Adipocyte (in vitro differentiated cells): ENCODE measurements around the gene ITM2C.

ENCODE experiments used
- DNase-seq: peaks from one replicate; pipeline ENCODE4 v3.0.0-alpha.2; 2015; ENCODE audit warnings: low read depth
- H3K27me3 ChIP-seq: replicated peaks from 2 replicates; pipeline ENCODE4 v1.7.0; 2013; ENCODE audit warnings: mild to moderate bottlenecking, low read length, moderate library complexity; ENCODE audit not compliant: control insufficient read depth, insufficient read depth
- H3K36me3 ChIP-seq: 2 replicates; pipeline ENCODE4 v1.7.0; 2013; ENCODE audit warnings: low read length, mild to moderate bottlenecking, moderate library complexity; ENCODE audit not compliant: control insufficient read depth, insufficient read depth, severe bottlenecking
- H3K4me1 ChIP-seq: 2 replicates; pipeline ENCODE4 v1.7.0; 2013; ENCODE audit warnings: mild to moderate bottlenecking, low read length, moderate library complexity; ENCODE audit not compliant: control insufficient read depth, insufficient read depth
- H3K4me3 ChIP-seq: 2 replicates; pipeline ENCODE4 v1.7.0; 2013; ENCODE audit warnings: mild to moderate bottlenecking, low read length, moderate library complexity
- H3K9ac ChIP-seq: 2 replicates; pipeline ENCODE4 v1.7.0; 2013; ENCODE audit warnings: mild to moderate bottlenecking, low read length, moderate library complexity
- H3K9me3 ChIP-seq: 2 replicates; pipeline ENCODE4 v1.7.0; 2013; ENCODE audit warnings: mild to moderate bottlenecking, low read length, moderate library complexity; ENCODE audit not compliant: control insufficient read depth

ITM2C gene

DNA sequence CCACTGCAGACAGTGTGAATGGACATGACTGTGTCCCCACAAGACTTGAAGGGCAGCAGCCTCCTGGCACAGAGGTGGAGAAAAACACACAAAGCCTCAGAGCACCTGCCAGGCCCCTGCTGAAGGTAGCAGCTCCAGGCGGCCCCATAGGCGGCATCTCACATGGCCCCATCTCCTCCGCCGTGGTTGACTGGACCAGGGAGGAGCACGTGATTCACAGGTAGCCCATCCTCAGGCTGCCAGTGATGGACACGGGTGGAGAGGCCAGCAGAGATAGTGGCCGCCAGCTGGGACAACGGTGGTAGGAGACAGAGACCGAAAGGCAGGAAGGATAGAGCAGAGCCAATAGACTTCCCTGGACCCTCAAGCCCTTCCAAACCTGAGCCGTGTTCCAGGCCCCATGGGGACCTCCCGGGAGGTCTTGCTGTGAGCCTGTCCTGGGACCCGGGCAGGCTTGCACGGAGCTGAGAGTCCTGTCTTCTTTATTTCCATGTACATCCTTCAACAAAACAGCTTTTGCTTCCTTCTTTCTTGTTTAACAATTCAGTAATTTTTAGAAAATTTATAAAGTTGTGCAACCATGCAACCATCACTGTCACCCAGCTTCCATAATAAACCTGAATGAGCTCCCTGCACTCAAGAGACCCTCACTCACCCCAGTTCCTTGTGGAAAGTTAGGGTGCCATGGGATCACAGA, 33.4 kb downstream of the ITM2C start:
- H3K9me3 ChIP-seq, result no peaks in the 10 kb centered on the region
- no peak overlapping the region for H3K4me3 ChIP-seq
- no peak for DNase-seq
- no peaks in the 10 kb centered on the region for H3K4me1 ChIP-seq
- H3K9ac ChIP-seq, result no peak overlapping the region
- H3K36me3 ChIP-seq, result no peaks in the 10 kb centered on the region
- peaks cover 69% of the 10 kb centered on the region for H3K27me3 ChIP-seq

GRCh38 chr2:230898713-230899091, 34.0 kb downstream of the ITM2C start:
- Histone ChIP-seq H3K9me3 (no peaks in the 10 kb centered on the region), H3K4me3 (no peak overlapping the region), H3K9ac (no peak overlapping the region), H3K27me3 (peaks cover 70% of the 10 kb centered on the region), H3K4me1 (no peaks in the 10 kb centered on the region), H3K36me3 (no peaks in the 10 kb centered on the region)
- no peak for DNase-seq

DNA sequence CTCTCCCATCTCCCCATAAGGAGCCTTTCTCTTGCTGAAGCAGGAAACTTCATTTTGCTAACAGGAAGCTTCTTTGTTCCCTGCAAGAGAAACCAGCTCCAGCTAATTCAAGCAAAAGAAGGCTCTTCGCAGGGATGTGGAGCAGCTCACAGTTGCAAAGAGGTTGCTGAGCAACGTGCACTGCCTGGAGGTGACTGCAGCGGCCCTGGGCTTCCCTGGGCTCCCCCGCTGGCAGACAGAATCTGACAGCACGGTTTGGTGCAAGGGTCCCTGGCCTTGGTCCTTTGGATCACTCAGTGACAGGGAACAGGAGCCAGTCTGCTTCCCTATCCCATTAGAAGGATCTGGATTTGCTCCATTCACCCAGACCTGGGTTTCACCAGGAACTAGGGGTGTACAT, 34.5 kb downstream of the ITM2C start:
- Histone ChIP-seq H3K9ac (no peak overlapping the region), H3K36me3 (no peaks in the 10 kb centered on the region), H3K4me1 (no peaks in the 10 kb centered on the region), H3K9me3 (no peaks in the 10 kb centered on the region), H3K27me3 (peaks cover 72% of the 10 kb centered on the region), H3K4me3 (no peak overlapping the region)
- no peak for DNase-seq

- peaks cover 72% of the 10 kb centered on the region for H3K27me3 ChIP-seq
Measured at GRCh38 chr2:230899786-230900185, 35.0 kb downstream of the ITM2C start.

GRCh38 chr2:230900336-230900995, 35.7 kb downstream of the ITM2C start:
- Histone ChIP-seq H3K4me3 (no peak overlapping the region), H3K36me3 (no peaks in the 10 kb centered on the region), H3K9ac (no peak overlapping the region), H3K27me3 (peaks cover 70% of the 10 kb centered on the region), H3K4me1 (no peaks in the 10 kb centered on the region), H3K9me3 (no peaks in the 10 kb centered on the region)
- DNase-seq, result no peak

More at GRCh38 chr2:230899786-230900185, 35.0 kb downstream of the ITM2C start:
- no peak overlapping the region for H3K9ac ChIP-seq
- H3K9me3 ChIP-seq, result no peaks in the 10 kb centered on the region
- DNase-seq, result no peak
- no peaks in the 10 kb centered on the region for H3K4me1 ChIP-seq
- no peak overlapping the region for H3K4me3 ChIP-seq
- H3K36me3 ChIP-seq, result no peaks in the 10 kb centered on the region

GRCh38 chr2:230901006-230901405, 36.3 kb downstream of the ITM2C start:
- Histone ChIP-seq H3K9ac (no peak overlapping the region), H3K27me3 (peaks cover 65% of the 10 kb centered on the region), H3K4me3 (no peak overlapping the region), H3K9me3 (no peaks in the 10 kb centered on the region), H3K36me3 (no peaks in the 10 kb centered on the region), H3K4me1 (no peaks in the 10 kb centered on the region)
- DNase-seq, result no peak

DNA sequence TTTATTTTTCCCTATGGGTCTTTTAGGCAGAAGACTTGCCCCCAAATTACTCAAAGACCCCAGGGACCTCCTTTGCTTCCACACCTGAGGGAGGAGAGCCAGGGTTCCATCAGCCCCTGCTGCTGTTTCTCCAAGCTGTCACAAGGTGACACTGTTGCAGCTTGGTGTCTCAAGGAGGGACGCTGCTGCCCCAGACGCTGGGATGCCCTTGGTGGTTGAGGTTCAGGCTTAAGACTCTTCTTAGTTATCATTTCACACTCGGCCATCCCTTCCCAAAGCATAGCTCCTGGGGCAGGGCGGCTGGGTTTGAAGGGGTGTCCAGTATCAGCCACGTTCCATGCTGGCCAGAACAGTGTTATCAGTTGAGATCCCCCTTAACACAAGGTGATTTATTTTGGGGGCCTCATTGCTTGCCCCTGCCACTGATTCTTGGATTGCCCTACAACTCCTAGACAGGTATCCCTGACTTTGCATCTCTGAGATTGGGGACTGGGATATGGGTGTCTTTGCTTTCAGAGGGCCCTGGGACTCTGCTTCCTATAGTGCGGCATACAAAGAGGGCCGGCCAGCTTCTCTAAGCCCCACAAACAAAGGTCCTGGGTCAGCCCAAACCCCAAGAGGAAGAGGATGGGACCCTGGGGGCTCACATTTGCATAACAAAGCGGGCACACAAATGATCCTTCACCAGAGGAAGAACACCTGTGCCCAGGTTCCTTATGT, 37.6 kb downstream of the ITM2C start:
- Histone ChIP-seq H3K27me3 (peaks cover 52% of the 10 kb centered on the region), H3K9me3 (no peaks in the 10 kb centered on the region), H3K36me3 (no peaks in the 10 kb centered on the region), H3K4me1 (no peaks in the 10 kb centered on the region), H3K4me3 (no peak overlapping the region), H3K9ac (no peak overlapping the region)
- DNase-seq, result peak; percentile 66

GRCh38 chr2:230903231-230904150, 38.7 kb downstream of the ITM2C start:
- H3K9ac ChIP-seq, result no peak overlapping the region
- no peaks in the 10 kb centered on the region for H3K4me1 ChIP-seq
- H3K36me3 ChIP-seq, result no peaks in the 10 kb centered on the region
- no peak for DNase-seq
- H3K27me3 ChIP-seq, result peaks cover 43% of the 10 kb centered on the region
- H3K9me3 ChIP-seq, result no peaks in the 10 kb centered on the region
- H3K4me3 ChIP-seq, result no peak overlapping the region

DNA sequence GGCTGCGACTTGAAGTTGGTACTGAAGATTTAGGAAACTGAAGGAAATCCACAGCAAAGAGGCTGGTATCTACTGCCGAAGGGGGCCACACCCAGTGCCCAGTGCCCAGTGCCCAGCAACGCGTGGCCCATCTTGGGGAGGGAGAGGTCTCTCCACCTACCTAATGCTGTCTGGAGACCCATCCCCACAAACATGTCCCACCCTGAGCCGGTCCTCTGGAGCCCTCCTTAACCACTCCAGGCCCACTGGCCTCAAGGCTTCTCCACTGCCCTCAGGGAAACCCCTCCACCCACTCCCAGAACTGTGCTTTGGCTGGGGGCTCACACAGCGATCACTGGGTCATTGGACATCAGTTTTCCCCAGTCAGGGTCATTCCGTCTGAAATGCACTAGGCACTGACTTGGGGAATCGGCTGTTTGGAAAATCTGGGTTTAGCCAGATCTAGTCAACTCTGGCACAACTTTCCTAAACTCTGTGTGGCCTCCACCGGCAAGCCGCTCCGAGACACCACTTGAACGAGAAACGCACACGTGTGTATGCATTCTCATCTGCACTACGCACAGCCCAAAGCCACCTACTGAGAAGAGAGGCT, 40.2 kb downstream of the ITM2C start:
- Histone ChIP-seq H3K36me3 (no peaks in the 10 kb centered on the region), H3K27me3 (peaks cover 36% of the 10 kb centered on the region), H3K9ac (no peak overlapping the region), H3K4me1 (no peaks in the 10 kb centered on the region), H3K9me3 (no peaks in the 10 kb centered on the region), H3K4me3 (no peak overlapping the region)
- no peak for DNase-seq

- Histone ChIP-seq H3K36me3 (no peaks in the 10 kb centered on the region), H3K9ac (no peak overlapping the region), H3K27me3 (peaks cover 28% of the 10 kb centered on the region), H3K4me1 (no peaks in the 10 kb centered on the region), H3K4me3 (no peak overlapping the region), H3K9me3 (no peaks in the 10 kb centered on the region)
- no peak for DNase-seq
Measured at GRCh38 chr2:230905448-230906421, 41.0 kb downstream of the ITM2C start.
